MM.1S (cell line): Measurements from ENCODE around the gene GIPC1.

Source experiments
- DNase-seq: peaks from one replicate; pipeline ENCODE4 v3.0.0-alpha.2; 2015
- H2AFZ ChIP-seq: fragments of 300-600 bp; sonication (generic); 2 replicates; pipeline ENCODE4 v1.6.0; 2016; ENCODE audit warnings: antibody characterized with exemption, low read length
- H3F3A ChIP-seq: fragments of 300-600 bp; sonication (generic); 2 replicates; pipeline ENCODE4 v1.6.1; 2016; ENCODE audit warnings: mild to moderate bottlenecking, antibody characterized with exemption, low read length, moderate library complexity, mixed read lengths; ENCODE audit not compliant: insufficient read depth
- H3K27ac ChIP-seq: fragments of 300-600 bp; sonication (generic); 2 replicates; pipeline ENCODE4 v1.5.1; 2016; ENCODE audit warnings: mild to moderate bottlenecking, low read length
- H3K27me3 ChIP-seq: fragments of 300-600 bp; sonication (generic); replicated peaks from 2 replicates; pipeline ENCODE4 v1.6.0; 2016; ENCODE audit warnings: low read length; ENCODE audit not compliant: insufficient read depth
- H3K36me3 ChIP-seq: fragments of 300-600 bp; sonication (generic); replicated peaks from 2 replicates; pipeline ENCODE4 v1.6.1; 2016; ENCODE audit warnings: mild to moderate bottlenecking, low read length, mixed read lengths; ENCODE audit not compliant: insufficient read depth
- H3K4me1 ChIP-seq: fragments of 300-600 bp; sonication (generic); 2 replicates; pipeline ENCODE4 v1.6.1; 2016; ENCODE audit warnings: low read length, mixed read lengths
- H3K4me2 ChIP-seq: fragments of 300-600 bp; sonication (generic); 2 replicates; pipeline ENCODE4 v1.6.0; 2016; ENCODE audit warnings: low read depth, low read length
- H3K4me3 ChIP-seq: fragments of 300-600 bp; sonication (generic); 2 replicates; pipeline ENCODE4 v1.5.1; 2016; ENCODE audit warnings: low read length, mixed read lengths
- H3K79me2 ChIP-seq: fragments of 300-600 bp; sonication (generic); 2 replicates; pipeline ENCODE4 v1.6.1; 2016; ENCODE audit warnings: mixed run types, low read length, mixed read lengths
- H3K9ac ChIP-seq: fragments of 300-600 bp; sonication (generic); 2 replicates; pipeline ENCODE4 v1.6.1; 2016; ENCODE audit warnings: low read length, mixed read lengths
- H3K9me2 ChIP-seq: fragments of 300-600 bp; sonication (generic); replicated peaks from 2 replicates; pipeline ENCODE4 v1.6.1; 2016; ENCODE audit warnings: mild to moderate bottlenecking, low read length, mixed read lengths; ENCODE audit not compliant: insufficient read depth
- H3K9me3 ChIP-seq: fragments of 300-600 bp; sonication (generic); replicated peaks from 2 replicates; pipeline ENCODE4 v1.6.1; 2016; ENCODE audit warnings: mild to moderate bottlenecking, low read length, mixed read lengths; ENCODE audit not compliant: insufficient read depth
- H4K20me1 ChIP-seq: fragments of 300-600 bp; sonication (generic); 2 replicates; pipeline ENCODE4 v1.6.1; 2016; ENCODE audit warnings: mild to moderate bottlenecking, low read length, moderate library complexity, mixed read lengths; ENCODE audit not compliant: insufficient read depth
- CTCF ChIP-seq: fragments of 300-600 bp; sonication (generic); IDR thresholded peaks from 2 replicates; pipeline ENCODE4 v1.5.1; 2016; ENCODE audit warnings: antibody characterized with exemption, low read length, mixed read lengths
- EZH2 ChIP-seq: fragments of 300-600 bp; sonication (generic); optimal IDR thresholded peaks from 2 replicates; pipeline ENCODE3; 2017; ENCODE audit warnings: low read depth, mild to moderate bottlenecking, antibody characterized with exemption, low read length, mixed read lengths
- EZH2phosphoT487 ChIP-seq: fragments of 300-600 bp; sonication (generic); IDR thresholded peaks from 2 replicates; pipeline ENCODE4 v1.6.1; 2018; ENCODE audit warnings: antibody characterized with exemption, low read length

Gene GIPC1

GRCh38 chr19:14529254-14530004 lies 33.5 kb upstream of the GIPC1 start, which contains the start of gene TECR:
Gene TECR (plus strand): TSS chr19:14529594. CDS start chr19:14529697, 103 bp downstream.
- Histone ChIP-seq H3K36me3 (no peaks in the 10 kb centered on the region), H2AFZ (peak within 1 kb of the TSS; percentile 96), H3K79me2 (peaks cover 44% of the 10 kb centered on the region), H3K9me2 (no peaks in the 10 kb centered on the region), H3K9ac (peak within 1 kb of the TSS; percentile 83), H3K9me3 (no peaks in the 10 kb centered on the region), H3F3A (no peaks in the 10 kb centered on the region), H3K27ac (peak within 1 kb of the TSS; percentile 78; the same call in 1 of the 2 replicates), H3K27me3 (no peaks in the 10 kb centered on the region), H3K4me3 (peak within 1 kb of the TSS; percentile 100), H3K4me1 (0 out of 2 replicates have a peak, but pooled peaks cover 4% of the 10 kb centered on the region), H3K4me2 (peak within 1 kb of the TSS; percentile 94), H4K20me1 (no peaks in the 10 kb centered on the region)
- TF ChIP-seq EZH2 (no peak), CTCF (no peak), EZH2phosphoT487 (no peak)
- peak; percentile 100 for DNase-seq

GRCh38 chr19:14528419-14529253 lies 32.7 kb upstream of the GIPC1 start:
- Histone ChIP-seq H3K27ac (peak overlapping the region; percentile 18; the same call in 1 of the 2 replicates), H2AFZ (peak overlapping the region; percentile 85)

GRCh38 chr19:14526423-14526822 lies 30.5 kb upstream of the GIPC1 start:
- DNase-seq: no peak
- Histone ChIP-seq H4K20me1 (no peaks in the 10 kb centered on the region), H3K4me2 (no peak overlapping the region), H2AFZ (no peak overlapping the region), H3K4me3 (no peak overlapping the region), H3F3A (no peaks in the 10 kb centered on the region), H3K27me3 (no peaks in the 10 kb centered on the region), H3K79me2 (peaks cover 19% of the 10 kb centered on the region), H3K9me3 (no peaks in the 10 kb centered on the region), H3K27ac (no peak overlapping the region), H3K4me1 (0 out of 2 replicates have a peak, but pooled peaks cover 4% of the 10 kb centered on the region), H3K9ac (no peak overlapping the region), H3K9me2 (no peaks in the 10 kb centered on the region), H3K36me3 (no peaks in the 10 kb centered on the region)
- TF ChIP-seq CTCF (no peak), EZH2 (no peak), EZH2phosphoT487 (no peak)

More at GRCh38 chr19:14528419-14529253, 32.7 kb upstream of the GIPC1 start:
- Histone ChIP-seq H3K9ac (peak overlapping the region; percentile 66), H3K27me3 (no peaks in the 10 kb centered on the region), H4K20me1 (no peaks in the 10 kb centered on the region), H3K4me2 (peak overlapping the region; percentile 57), H3K9me3 (no peaks in the 10 kb centered on the region), H3K4me1 (0 out of 2 replicates have a peak, but pooled peaks cover 4% of the 10 kb centered on the region), H3K36me3 (no peaks in the 10 kb centered on the region), H3K9me2 (no peaks in the 10 kb centered on the region), H3K4me3 (peak overlapping the region; percentile 73), H3F3A (no peaks in the 10 kb centered on the region), H3K79me2 (peaks cover 40% of the 10 kb centered on the region)
- TF ChIP-seq EZH2 (no peak), EZH2phosphoT487 (no peak), CTCF (no peak)
- no peak for DNase-seq
